ENCODE data around the gene KIAA1671.

The KIAA1671 gene

DNA sequence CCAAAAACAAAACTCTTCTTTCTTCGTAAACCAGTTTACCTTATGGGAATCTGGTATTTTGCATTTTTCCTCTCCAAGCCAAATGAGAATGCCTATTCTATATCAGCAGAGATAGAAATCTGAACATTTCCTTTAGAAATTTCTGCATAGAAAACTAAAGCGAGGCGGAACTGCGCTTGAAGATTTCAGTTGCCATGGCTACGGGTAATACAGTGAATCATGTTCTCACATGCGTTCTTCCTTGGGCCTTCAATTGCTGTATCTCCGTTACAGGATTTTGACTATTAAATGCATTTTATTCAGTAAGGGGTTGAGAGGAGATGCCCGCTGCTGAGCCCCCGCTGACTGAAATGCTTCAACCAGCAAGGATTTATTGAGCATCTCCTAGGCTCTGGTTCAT is 138.9 kb downstream of the KIAA1671 start:
- no peak for DNase-seq (ENCODE audit: low read depth in 2 of 2)

GRCh38 chr22:25092119-25092518 is 139.6 kb downstream of the KIAA1671 start:
- no peak for DNase-seq (ENCODE audit: low read depth in 2 of 2)

DNA sequence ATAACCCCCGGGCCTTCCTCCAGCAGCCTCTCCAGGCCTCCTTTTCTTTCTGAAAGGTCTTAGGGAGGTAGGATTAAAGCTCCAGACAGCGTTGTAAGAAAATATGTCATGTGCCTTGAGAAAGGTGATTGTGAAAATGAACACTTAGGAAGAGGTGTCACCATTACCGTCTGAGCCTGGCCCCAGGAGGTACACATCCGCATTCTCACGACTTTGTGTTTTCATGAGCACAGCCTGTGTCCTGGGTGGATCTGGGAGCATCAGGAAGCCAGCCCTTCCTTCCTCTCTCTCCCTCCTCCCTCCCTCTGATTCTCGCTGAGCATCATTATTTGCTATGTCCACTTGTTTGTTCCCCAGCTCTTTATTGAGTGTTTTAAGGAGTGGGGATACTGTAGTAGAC is 142.1 kb downstream of the KIAA1671 start:
- DNase-seq (ENCODE audit: low read depth in 2 of 2), result no peak

GRCh38 chr22:25095869-25096268 is 143.4 kb downstream of the KIAA1671 start:
- no peak for DNase-seq (ENCODE audit: low read depth in 2 of 2)

- DNase-seq (ENCODE audit: low read depth in 2 of 2), result no peak
These were observed 144.3 kb downstream of the KIAA1671 start for GRCh38 chr22:25096638-25097405.

GRCh38 chr22:25098445-25099081 is 146.0 kb downstream of the KIAA1671 start:
- DNase-seq (ENCODE audit: low read depth in 2 of 2), result no peak

DNA sequence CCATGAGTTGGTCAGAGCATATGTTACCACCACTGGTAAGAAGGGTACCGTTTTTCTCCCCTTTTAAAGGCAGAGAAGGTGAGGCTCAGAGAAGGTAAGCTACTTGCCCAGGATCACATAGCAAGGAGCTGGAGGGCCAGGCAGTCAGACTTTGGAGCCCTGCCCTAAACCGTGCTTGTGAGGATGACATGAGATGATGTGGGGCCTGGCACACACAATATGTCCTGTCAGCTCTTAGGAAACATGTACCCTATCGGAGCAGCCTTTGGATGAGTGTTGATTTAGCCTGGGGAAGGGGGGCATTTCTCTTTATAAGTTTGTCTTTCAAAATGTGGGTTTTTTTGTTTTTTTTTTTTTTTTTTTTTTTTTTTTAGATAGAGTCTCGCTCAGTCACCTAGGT is 146.7 kb downstream of the KIAA1671 start:
- no peak for DNase-seq (ENCODE audit: low read depth in 2 of 2)

DNA sequence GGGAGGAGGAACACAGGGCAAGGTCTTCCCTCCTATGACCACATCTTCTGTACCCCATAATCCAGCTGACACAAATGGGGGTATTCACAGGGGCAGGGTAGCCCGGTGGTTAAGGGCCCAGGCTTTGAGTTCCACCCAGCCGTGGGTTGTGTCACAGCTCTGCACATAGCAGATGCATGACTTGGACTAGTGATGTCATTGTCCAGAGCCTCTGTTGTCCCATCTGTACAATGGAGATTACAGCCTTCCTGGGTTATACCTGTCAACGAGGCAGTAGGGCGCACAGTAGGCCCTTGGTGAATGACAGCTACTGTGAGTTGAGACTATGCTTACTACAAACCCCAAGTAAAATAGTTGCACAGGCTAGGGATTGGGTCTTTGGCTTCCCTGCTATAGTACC is 147.9 kb downstream of the KIAA1671 start:
- DNase-seq (ENCODE audit: low read depth in 2 of 2), result no peak

- no peak for DNase-seq (ENCODE audit: low read depth in 2 of 2)
These were observed 148.4 kb downstream of the KIAA1671 start for GRCh38 chr22:25100948-25101347.

GRCh38 chr22:25101501-25101900 is 149.0 kb downstream of the KIAA1671 start:
- no peak for DNase-seq (ENCODE audit: low read depth in 2 of 2)

DNA sequence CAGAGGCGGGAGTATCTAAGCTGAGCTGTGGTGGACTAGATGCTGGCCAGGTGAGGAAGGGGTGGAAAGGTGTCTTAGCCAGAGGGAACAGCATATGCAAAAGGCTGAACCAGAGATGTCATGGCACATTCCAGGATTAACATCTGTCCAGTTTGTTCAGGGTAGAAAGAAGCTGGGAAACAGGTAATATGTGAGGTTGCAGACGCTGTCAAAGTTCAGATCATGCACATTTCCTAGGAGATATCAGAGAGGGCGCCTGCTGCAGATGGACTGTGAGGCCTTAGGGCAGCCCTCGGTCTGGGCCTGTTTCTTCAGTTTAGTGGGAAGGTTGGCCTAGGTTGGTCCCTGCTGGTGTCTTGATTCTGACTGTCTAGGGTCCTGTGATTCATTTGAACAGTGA is 149.5 kb downstream of the KIAA1671 start:
- no peak for DNase-seq (ENCODE audit: low read depth in 2 of 2)

DNA sequence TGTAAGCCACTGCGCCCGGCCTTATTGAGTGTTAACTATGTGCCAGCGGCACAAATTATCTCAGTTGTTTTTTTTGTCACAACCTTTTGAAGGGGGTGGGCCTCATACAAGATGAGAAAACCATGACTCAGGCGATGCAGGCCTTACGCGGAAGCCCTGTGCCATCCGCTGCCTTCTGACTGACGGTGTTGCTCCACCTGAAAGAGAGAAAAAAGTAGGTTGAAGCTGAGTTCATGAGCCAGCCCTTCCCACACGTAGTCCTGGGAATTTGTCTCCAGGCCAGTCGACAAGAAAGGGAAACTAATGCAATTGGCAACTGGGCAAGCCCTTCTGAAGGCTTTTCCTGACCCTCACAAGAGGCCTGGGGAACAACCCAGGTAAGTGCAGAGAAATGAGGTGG is 150.2 kb downstream of the KIAA1671 start:
- DNase-seq (ENCODE audit: low read depth in 2 of 2), result no peak

DNA sequence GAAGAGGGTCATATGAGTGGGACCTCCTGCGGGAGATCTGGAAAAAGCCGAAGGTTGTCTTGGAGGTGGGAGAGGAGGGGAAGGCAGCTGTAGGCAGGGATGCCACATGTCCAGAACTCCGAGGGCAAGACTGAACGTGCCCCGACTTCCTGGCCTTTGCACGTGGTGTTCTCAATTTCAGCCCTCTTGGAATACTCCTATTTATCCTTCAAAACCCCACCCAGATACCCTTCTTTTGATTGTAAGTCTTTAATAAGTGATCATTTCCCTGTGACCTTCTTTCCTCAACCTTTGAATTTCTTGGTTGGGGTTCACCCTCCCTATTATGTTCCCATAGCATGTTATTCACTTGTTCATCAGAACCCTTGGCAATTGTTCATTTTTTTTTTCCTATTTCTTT is 151.9 kb downstream of the KIAA1671 start:
- DNase-seq (ENCODE audit: low read depth in 2 of 2), result no peak

- DNase-seq (ENCODE audit: low read depth in 2 of 2), result no peak
These were observed 153.5 kb downstream of the KIAA1671 start for GRCh38 chr22:25105817-25106650.

DNA sequence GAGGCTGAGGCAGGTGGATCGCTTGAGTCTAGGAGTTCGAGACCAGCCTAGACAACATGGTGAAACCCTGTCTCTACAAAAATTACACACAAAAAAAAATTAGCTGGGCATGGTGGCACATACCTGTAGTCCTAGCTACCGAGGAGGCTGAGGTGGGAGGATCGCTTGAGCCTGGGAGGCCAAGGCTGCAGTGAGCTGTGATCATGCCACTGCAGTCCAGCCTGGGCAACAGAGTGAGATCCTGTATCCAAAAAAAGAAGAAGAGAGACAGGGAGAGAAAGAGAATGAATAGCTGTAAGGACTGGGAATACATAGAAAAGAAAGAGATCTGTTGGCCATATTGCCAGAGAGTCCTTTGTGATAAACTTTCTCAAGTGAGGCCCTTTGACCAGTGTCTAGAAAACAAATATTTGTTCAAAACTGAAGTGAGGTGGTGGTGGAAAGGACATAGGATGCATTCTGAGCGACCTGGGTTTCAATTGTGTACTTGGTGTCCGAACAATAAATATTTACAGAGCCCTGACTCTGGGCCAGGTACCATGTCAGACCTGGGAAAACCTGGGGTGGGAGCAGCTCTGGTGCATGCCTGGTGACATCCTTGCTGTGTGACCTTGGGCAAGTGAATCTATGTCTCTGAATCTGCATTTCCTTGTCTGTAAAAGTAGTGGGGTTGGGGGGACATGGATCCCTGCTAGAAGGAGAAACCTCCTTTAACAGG is 157.5 kb downstream of the KIAA1671 start:
- no peak for DNase-seq (ENCODE audit: low read depth in 2 of 2)

GRCh38 chr22:25110596-25110845 is 158.0 kb downstream of the KIAA1671 start:
- no peak for DNase-seq (ENCODE audit: low read depth in 2 of 2)

- peak; percentile 17 to 33 for DNase-seq (ENCODE audit: low read depth in 2 of 2)
These were observed 158.5 kb downstream of the KIAA1671 start for GRCh38 chr22:25110846-25111578.

DNA sequence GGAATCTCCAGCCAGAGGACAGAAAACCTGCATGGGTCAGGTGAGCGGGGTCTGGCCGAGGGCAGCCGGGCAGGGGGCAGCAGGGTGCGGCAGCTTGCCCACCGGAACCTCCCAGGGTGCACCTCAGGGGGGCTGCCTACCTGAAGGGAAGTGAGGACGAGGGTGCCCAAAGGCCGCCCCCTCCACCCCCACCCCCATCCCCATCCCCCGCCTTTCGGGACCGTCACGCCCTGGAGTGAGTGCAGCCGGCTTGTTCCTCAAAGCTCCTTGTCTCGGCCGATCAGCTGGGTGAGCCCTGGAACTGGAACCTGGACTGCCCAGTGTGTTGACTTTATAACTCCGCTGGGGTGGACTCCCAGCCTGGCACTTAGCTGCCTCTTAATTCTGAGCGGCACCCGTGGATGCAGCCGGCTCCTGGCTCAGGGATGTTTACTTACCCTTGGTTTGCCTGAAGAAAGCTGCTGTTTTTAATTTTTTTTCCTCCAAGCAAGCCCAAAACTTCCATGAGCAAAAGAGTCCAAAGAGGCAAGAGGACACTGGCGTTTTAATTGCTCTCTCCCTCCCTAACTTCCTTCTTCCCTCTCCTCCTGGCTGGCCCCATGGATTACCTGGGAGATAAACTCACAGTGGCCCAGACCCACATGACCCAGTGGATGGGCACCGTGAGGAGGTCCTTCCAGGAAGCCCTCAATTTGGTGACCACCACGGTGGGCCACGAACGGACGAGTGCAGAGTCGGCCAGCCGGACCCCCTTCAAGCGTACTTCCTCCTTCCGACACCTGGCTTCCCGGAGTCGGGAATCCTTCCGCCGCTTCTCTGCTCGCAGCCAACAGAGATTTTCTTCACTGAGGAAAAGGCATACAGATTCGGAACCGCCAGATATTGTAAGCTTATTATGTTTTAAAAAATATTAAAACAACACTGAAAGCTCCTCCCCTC is 159.3 kb downstream of the KIAA1671 start:
- no peak for DNase-seq (ENCODE audit: low read depth in 2 of 2)

GRCh38 chr22:25112538-25113253 is 160.2 kb downstream of the KIAA1671 start:
- no peak for DNase-seq (ENCODE audit: low read depth in 2 of 2)

- DNase-seq (ENCODE audit: low read depth in 2 of 2), result no peak
These were observed 160.8 kb downstream of the KIAA1671 start for GRCh38 chr22:25113316-25113721.
